Chondrocyte (in vitro differentiated cells): ENCODE measurements around the gene USP7. TPM values are rescaled to one million over a fixed set of nuclear protein-coding genes. Genes with fewer than 3 reads are reported as not detected.
A peak's percentile ranks its signal among the peaks of the same experiment; 100 is the strongest.

Experiments used
- DNase-seq: peaks from one replicate; pipeline ENCODE4 v3.0.0; 2021; ENCODE audit warnings: mixed read lengths, low spot score
- H3K27ac Mint-ChIP-seq: one replicate; pipeline ENCODE4 v1.8.0; 2021; ENCODE audit warnings: mild to moderate bottlenecking, moderate library complexity, mixed read lengths; ENCODE audit not compliant: unreplicated experiment
- H3K27me3 Mint-ChIP-seq: 2 replicates; pipeline ENCODE4 v1.8.0; 2021; ENCODE audit warnings: low read depth, mixed read lengths
- H3K36me3 Mint-ChIP-seq: 2 replicates; pipeline ENCODE4 v1.8.0; 2021; ENCODE audit warnings: low read depth, mixed read lengths
- H3K4me1 Mint-ChIP-seq: 2 replicates; pipeline ENCODE4 v1.8.0; 2021; ENCODE audit warnings: low read depth, mild to moderate bottlenecking, mixed read lengths
- H3K4me3 Mint-ChIP-seq: one replicate; pipeline ENCODE4 v1.8.0; 2021; ENCODE audit warnings: mild to moderate bottlenecking, moderate library complexity, mixed read lengths; ENCODE audit not compliant: unreplicated experiment
- H3K9me3 Mint-ChIP-seq: 2 replicates; pipeline ENCODE4 v1.8.0; 2021; ENCODE audit warnings: low read depth, mixed read lengths
- total RNA-seq: library from RNA; stranded (reverse); gene quantifications from 3 replicates; pipeline ENCODE4 v1.2.1, GENCODE V29; 2021
- TF ChIP-seq, protein P1 (sequence below): fragments of 200-600 bp; sonication (generic); IDR thresholded peaks from 2 replicates; pipeline ENCODE4 v1.5.0; 2021; ENCODE audit warnings: antibody characterized with exemption, mild to moderate bottlenecking, moderate library complexity

Gene USP7
- total RNA-seq, 1 donor from 2014 or later = 90.6 TPM

GRCh38 chr16:8867932-8868415 lies 95.7 kb downstream of the USP7 start:
- Mint-ChIP-seq H3K27me3 (no peaks in the 10 kb centered on the region), H3K9me3 (no peaks in the 10 kb centered on the region), H3K4me1 (peaks cover 62% of the 10 kb centered on the region), H3K4me3 (peak overlapping the region; percentile 94), H3K27ac (peak overlapping the region; percentile 93), H3K36me3 (no peaks in the 10 kb centered on the region)
- TF ChIP-seq, protein P1, sequence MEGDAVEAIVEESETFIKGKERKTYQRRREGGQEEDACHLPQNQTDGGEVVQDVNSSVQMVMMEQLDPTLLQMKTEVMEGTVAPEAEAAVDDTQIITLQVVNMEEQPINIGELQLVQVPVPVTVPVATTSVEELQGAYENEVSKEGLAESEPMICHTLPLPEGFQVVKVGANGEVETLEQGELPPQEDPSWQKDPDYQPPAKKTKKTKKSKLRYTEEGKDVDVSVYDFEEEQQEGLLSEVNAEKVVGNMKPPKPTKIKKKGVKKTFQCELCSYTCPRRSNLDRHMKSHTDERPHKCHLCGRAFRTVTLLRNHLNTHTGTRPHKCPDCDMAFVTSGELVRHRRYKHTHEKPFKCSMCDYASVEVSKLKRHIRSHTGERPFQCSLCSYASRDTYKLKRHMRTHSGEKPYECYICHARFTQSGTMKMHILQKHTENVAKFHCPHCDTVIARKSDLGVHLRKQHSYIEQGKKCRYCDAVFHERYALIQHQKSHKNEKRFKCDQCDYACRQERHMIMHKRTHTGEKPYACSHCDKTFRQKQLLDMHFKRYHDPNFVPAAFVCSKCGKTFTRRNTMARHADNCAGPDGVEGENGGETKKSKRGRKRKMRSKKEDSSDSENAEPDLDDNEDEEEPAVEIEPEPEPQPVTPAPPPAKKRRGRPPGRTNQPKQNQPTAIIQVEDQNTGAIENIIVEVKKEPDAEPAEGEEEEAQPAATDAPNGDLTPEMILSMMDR = no peak
- DNase-seq = no peak

GRCh38 chr16:8867216-8867931 lies 96.3 kb downstream of the USP7 start:
- no peak for DNase-seq
- no peaks in the 10 kb centered on the region for H3K27me3 Mint-ChIP-seq
- no peaks in the 10 kb centered on the region for H3K9me3 Mint-ChIP-seq
- peaks cover 68% of the 10 kb centered on the region for H3K4me1 Mint-ChIP-seq
- H3K36me3 Mint-ChIP-seq = no peaks in the 10 kb centered on the region
- TF ChIP-seq, protein P1 = no peak
- H3K27ac Mint-ChIP-seq = peak overlapping the region; percentile 93
- peak overlapping the region; percentile 94 for H3K4me3 Mint-ChIP-seq

- no peaks in the 10 kb centered on the region for H3K27me3 Mint-ChIP-seq
Measured at GRCh38 chr16:8866884-8867215, 96.9 kb downstream of the USP7 start.

DNA sequence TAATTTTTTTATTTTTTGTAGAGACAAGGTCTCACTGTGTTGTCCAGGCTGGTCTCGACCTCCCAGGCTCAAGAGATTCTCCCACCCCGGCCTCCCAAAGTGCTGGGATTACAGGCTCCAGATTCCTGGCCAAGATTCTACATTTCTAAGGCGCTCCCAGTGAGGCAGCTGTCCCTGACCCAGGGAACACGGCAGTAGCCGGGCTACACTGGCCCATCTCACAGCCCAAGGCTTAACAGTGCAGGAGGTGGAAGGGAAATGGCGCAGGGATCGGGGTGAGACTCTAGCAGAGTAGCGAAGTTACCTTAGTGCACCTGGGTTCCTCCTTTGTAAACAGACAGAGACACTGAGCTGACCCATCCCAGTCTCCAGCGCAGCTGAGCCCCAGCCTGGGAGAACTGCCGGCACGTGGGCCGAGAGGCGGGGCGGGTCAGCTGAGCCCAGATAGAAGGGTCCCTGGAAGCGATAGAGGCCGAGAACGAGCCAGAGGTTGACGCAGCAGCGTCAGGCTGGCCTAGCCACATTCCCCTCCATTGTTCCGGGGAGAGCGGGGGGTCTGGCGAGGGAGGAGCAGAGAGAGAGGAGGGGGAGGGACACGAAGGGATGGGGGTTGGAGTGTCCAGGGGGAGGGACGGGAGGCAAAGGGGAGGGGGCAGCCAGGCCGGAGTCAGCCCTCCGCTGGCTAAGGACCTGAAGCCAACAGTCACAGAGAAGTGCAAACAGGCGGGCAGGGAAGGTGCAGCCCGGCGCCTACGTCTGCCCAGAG lies 97.4 kb downstream of the USP7 start:
- no peaks in the 10 kb centered on the region for H3K27me3 Mint-ChIP-seq
- peak overlapping the region; percentile 94 for H3K4me3 Mint-ChIP-seq
- no peak for DNase-seq
- no peaks in the 10 kb centered on the region for H3K9me3 Mint-ChIP-seq
- TF ChIP-seq, protein P1 = no peak
- no peaks in the 10 kb centered on the region for H3K36me3 Mint-ChIP-seq
- H3K4me1 Mint-ChIP-seq = peaks cover 76% of the 10 kb centered on the region
- H3K27ac Mint-ChIP-seq = peak overlapping the region; percentile 74

More at GRCh38 chr16:8866884-8867215, 96.9 kb downstream of the USP7 start:
- peak overlapping the region; percentile 93 for H3K27ac Mint-ChIP-seq
- TF ChIP-seq, protein P1 = no peak
- H3K4me3 Mint-ChIP-seq = peak overlapping the region; percentile 94
- no peak for DNase-seq
- no peaks in the 10 kb centered on the region for H3K9me3 Mint-ChIP-seq
- H3K36me3 Mint-ChIP-seq = no peaks in the 10 kb centered on the region
- peaks cover 72% of the 10 kb centered on the region for H3K4me1 Mint-ChIP-seq

DNA sequence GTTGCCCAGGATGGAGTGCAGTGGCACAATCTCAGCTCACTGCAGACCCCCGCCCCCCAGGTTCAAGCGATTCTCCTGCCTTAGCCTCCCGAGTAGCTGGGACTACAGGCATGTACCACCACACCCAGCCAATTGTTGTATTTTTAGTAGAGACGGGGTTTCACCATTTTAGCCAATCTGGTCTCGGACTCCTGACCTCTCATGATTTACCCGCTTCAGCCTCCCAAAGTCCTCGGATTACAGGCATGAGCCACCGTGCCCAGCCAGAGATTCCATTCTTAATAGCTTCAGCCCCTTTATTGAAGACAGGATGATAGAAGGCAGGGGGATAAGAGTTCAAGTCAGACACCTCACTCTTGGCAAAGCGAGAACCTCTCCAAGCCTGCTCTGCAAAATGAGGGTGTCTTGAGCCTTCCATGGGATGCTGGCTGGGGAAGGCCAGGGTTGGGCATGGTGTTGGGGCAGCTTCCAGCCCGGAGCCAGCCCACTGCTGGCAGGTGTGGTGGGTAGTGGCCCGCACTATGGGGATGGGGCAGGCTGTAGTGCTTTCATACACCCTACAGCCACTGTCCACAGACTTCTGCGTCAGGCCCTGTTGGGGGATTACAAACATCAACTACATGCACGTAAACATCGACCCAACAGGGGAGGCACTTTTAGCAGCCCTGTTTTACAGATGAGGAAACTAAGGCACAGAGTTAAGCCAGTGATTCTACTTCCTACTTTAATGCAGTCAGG lies 98.4 kb downstream of the USP7 start:
- TF ChIP-seq, protein P1 = no peak
- Mint-ChIP-seq H3K4me1 (peaks cover 74% of the 10 kb centered on the region), H3K27me3 (no peaks in the 10 kb centered on the region), H3K4me3 (peak overlapping the region; percentile 41), H3K27ac (peak overlapping the region; percentile 74), H3K9me3 (no peaks in the 10 kb centered on the region), H3K36me3 (no peaks in the 10 kb centered on the region)
- DNase-seq = no peak
